Activated CD4-positive, alpha-beta T cell treated with anti-CD3 and anti-CD28 coated beads for 48 hours (primary cell): ENCODE results near the gene PPY.
"Not testable (repeated sequence)": the region's sequence is repeated elsewhere in the genome, so short reads cannot be mapped to it uniquely, and the experiment has no call there.

Source experiments
- DNase-seq: peaks from one replicate; pipeline ENCODE4 v3.0.0-alpha.2; 2020

The PPY gene

DNA sequence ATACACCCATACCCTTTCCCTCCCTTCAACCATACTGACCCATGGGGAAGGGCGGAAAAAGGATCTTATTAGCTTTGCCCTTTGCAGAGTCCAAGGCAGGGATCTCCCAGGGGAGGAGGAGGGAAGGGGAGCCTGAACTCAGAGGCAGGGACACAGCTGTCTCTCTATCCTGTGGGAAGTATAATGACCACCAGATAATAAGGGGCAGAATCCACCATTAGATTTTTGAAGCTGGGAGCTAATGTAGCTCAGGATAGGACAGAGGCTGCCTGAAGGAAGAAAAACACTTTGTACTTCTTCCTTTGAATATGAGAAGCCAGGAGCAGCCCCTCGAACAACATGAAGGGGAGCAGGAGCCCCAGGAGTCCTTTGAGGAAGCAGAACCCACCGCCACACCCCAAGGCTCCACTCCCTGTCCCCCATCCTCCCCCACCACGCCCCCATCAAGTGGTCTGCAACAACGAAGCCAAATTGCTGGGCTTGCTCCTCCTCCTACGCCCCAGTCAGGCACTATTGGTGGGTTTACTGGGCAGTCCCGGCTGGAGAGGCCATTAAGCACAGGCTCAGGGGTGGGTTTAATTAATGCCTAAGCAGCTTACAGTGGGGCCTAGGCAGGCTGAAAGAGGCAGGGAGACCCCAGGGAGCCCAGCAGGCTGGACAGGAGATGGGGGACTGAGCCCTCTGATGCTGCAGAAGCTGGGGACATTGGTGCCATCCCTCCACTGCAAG is 40.3 kb downstream of the PPY start:
- no peak for DNase-seq

DNA sequence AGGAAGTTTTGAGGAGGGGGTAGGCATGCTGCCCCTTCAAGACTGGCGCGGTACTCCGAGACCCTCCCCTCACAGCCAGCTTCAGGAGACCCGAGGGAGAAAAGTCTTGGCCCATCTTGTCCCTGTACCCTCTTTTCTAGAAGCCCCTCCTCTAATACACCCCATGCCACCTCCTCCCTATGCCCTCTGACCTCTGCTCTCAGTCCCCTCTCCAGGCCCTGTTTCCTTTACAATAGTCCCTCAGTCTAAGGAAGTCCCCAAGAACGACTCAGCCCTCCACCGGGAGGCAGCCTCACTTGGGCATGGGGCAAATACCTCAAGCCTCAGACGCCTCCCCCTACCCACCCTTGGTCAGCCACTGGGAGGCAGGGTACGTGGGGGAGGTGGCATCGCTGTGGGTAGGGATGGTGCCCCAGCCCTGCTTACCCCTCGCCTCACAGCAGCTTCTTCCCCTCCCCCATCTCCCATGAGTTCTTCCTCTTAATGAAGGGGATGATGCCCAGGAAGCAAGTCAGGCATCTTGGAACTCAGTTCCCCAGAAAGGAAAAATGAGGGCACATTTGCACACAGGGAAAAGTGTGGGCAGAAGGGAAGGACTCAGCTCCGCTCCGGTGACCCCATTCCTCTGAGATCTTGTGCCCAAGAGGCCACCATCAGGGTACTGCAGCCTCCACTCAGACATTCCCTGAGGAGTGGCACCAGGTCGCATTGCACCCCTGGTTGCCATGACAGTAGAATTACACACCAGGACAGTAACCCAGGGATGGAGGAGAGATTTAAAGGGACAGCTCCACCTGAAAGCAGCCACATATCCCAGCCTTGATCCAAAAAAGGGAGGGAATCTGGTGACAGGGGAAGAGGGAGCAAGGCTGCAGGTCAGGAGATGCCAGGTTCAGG is 41.2 kb downstream of the PPY start:
- DNase-seq, result no peak

DNA sequence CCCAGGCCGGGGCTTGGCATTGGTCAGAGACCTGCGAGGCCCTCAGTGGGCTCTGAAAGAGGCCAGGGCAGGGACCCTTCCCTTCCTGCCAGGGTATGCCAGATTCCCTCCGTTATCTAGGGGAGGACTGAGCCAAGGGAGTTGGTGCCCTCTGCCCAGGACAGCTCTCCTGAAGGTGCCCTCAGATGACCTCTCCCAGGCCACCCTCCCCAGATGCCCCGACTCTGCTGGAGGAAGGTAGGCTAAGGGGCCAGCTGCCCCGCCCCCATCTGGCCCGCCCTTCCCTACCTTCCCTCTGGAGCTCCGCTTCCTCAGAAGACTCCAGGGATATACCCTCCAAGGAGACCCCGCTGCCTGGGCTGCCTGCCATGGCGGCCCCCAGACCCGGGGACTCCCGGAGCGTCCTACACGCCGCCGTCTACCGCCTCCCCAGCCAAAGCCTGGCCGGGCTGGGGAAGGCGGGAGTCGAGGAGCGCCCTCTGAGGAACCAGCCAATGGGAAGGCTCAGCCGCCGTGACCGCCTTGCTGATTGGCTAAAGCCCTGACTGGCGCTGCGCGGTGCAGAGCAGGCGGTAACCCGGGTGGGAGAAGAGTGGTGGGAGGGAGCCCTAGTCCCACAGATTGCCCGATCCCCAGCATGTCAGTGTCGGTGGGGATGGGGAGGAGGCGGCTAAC is 42.0 kb downstream of the PPY start:
- DNase-seq, result peak; percentile 92

DNA sequence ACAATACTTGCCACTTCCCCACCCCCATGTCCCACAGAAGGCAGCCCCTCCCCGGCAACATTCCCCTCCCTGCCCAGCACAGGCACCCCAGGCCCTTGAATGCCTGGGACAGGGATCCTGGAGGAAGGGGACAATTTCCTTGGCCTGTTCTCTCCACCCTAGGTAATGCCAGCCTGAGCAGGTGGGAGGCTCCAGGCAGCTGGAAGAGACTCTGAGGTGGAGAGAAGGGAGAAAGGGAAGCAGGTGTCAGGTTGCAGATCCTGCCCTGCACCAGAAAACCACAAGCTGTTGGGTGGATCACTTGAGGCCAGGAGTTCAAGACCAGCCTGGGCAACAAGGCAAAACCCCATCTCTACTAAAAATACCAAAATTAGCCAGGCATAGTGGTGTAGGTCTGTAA is 43.8 kb downstream of the PPY start:
- no peak for DNase-seq

DNA sequence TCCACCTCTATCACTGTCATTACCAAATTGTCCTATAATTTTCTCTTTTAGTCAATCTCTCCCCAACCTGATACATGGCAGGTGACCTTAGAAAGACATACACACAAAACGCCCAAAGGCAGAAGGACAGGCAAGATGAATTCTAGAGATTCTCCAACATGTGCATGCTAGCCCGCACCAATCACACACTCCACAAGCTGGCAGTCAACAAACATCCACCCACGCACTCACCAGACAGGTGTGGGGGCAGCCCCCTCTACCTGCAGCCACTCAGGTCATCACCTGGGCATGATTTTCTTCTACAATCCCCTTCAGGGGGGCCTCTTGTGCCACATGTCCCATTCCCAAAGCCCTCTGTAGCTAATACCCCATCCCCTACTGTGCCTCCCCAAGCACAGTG is 44.4 kb downstream of the PPY start:
- no peak for DNase-seq

DNA sequence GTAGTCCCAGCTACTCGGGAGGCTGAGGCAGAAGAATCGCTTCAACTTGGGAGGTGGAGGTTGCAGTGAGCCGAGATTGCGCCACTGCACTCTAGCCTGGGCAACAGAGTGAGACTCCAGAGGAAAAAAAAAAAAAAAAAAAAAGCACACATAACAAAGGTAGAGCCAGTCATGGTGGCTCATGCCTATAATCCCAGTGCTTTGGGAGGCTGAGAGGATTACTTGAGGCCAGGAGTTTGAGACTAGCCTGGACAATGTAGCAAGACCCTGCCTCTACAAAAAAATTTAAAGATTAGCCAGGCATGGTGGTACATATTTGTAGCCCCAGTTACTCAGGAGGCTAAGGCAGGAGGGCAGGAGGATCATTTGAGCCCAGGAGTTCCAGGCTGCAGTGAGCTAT is 47.8 kb downstream of the PPY start:
- DNase-seq, result not testable (repeated sequence)

DNA sequence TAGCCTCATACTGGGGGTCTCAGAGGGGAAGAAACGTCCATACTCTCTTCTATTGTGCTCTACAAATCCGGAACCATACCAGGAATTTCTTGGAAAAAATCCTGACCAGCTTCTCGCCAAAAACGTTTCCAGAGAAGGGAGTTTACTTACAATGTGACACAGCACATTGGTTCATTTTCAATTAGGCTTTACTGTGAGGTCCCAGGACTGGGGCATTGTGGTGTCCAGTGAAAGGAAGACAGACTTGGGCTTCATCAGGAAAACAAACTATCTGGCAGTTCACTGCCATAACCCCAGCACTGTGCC is 49.7 kb downstream of the PPY start:
- no peak for DNase-seq

DNA sequence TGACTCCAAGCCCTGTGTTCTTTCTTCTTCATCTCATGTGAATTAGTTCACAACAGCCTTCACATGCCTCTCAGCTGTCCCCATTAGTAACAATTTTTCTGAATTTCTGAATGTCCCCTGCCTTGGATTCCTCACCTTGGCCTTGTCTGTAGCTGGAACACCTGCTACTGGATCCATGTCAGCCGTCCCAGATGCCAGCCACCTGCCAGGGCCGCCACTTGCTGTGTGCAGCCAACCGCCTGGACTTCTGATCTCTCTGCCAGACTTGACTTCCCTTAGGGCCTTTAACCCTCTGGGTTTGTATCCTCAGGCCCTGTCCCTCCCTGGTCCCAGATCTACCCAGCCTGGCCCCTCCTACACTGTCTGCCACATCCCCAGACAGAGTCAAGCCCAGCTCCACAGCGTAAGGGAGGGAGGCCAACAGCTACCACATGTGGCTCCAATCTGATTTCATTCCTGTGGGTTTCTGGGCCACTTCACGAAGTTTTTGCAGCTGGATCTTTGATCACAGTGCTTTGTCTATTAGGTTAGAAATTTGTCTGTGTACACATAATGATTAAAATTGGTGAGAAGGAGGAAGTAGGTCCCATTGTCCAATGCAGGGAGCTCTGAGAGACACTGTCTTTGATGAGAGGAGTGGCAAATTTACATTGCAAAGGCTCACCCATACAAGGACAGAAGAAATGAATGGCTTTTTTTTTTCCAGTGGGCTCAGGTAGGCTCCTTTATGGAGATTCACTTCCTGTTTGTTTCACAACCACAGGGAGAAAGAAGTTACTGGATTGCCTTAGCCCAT is 50.2 kb downstream of the PPY start:
- DNase-seq, result no peak
